ENCODE measurements around the gene ZCCHC7. TPM values are rescaled to one million over a fixed set of nuclear protein-coding genes. Genes with fewer than 3 reads are reported as not detected.

ZCCHC7 gene
- polyA plus RNA-seq, 1 donor from 2014 or later: 10.9 TPM

DNA sequence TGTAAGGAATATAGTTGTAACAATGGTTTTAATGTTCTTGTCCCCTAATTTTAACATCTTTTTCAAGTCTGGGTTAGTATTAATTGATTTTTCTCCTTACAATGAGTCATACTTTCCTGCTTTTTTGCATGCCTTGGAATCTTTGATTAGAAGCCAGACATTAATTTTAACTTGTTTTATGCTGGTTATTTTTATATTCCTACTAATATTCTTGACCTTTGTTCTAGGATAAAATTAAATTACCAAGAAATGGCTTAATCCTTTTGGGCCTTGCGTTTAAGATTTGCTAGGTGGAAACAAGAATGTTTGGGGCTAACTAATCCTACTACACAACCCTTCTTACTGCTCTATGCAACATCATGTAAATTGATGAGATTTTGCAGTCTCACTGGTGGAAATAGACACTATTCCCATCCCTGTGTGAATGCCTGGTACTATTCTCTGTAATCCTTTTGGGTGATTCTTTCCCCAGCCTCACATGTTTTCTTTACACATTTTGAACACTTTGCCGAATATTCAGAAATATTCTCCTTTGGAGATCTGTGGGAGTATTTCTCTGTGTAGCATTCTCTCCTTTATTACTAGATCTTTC, 47.2 kb downstream of the ZCCHC7 start:
- no peaks in the 10 kb centered on the region for H3F3A ChIP-seq (ENCODE audit: insufficient read depth, low read length, poor library complexity, severe bottlenecking)
- H3K27ac ChIP-seq (ENCODE audit: low read length): no peak overlapping the region
- H3K9ac ChIP-seq (ENCODE audit: low read length): no peak overlapping the region
- TF ChIP-seq TAF1 (IDR thresholded peaks at IDR 0.05; ENCODE audit: low read depth) (no peak), RAD21 (conservative IDR thresholded peaks at IDR 0.05) (no peak), SMC3 (conservative IDR thresholded peaks at IDR 0.05; ENCODE audit: poor library complexity) (no peak), MXI1 (conservative IDR thresholded peaks at IDR 0.05; ENCODE audit: poor library complexity, severe bottlenecking) (no peak), POLR2AphosphoS5 (IDR thresholded peaks at IDR 0.05) (no peak), EZH2 (IDR thresholded peaks at IDR 0.05; ENCODE audit: borderline replicate concordance, insufficient read depth, low read length, poor library complexity, severe bottlenecking) (no peak), EP300 (conservative IDR thresholded peaks at IDR 0.05; ENCODE audit: poor library complexity, severe bottlenecking) (no peak)
- TF ChIP-seq, protein P1, sequence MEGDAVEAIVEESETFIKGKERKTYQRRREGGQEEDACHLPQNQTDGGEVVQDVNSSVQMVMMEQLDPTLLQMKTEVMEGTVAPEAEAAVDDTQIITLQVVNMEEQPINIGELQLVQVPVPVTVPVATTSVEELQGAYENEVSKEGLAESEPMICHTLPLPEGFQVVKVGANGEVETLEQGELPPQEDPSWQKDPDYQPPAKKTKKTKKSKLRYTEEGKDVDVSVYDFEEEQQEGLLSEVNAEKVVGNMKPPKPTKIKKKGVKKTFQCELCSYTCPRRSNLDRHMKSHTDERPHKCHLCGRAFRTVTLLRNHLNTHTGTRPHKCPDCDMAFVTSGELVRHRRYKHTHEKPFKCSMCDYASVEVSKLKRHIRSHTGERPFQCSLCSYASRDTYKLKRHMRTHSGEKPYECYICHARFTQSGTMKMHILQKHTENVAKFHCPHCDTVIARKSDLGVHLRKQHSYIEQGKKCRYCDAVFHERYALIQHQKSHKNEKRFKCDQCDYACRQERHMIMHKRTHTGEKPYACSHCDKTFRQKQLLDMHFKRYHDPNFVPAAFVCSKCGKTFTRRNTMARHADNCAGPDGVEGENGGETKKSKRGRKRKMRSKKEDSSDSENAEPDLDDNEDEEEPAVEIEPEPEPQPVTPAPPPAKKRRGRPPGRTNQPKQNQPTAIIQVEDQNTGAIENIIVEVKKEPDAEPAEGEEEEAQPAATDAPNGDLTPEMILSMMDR (IDR thresholded peaks at IDR 0.05; ENCODE audit: poor library complexity, severe bottlenecking): no peak
- TF ChIP-seq, protein P2, sequence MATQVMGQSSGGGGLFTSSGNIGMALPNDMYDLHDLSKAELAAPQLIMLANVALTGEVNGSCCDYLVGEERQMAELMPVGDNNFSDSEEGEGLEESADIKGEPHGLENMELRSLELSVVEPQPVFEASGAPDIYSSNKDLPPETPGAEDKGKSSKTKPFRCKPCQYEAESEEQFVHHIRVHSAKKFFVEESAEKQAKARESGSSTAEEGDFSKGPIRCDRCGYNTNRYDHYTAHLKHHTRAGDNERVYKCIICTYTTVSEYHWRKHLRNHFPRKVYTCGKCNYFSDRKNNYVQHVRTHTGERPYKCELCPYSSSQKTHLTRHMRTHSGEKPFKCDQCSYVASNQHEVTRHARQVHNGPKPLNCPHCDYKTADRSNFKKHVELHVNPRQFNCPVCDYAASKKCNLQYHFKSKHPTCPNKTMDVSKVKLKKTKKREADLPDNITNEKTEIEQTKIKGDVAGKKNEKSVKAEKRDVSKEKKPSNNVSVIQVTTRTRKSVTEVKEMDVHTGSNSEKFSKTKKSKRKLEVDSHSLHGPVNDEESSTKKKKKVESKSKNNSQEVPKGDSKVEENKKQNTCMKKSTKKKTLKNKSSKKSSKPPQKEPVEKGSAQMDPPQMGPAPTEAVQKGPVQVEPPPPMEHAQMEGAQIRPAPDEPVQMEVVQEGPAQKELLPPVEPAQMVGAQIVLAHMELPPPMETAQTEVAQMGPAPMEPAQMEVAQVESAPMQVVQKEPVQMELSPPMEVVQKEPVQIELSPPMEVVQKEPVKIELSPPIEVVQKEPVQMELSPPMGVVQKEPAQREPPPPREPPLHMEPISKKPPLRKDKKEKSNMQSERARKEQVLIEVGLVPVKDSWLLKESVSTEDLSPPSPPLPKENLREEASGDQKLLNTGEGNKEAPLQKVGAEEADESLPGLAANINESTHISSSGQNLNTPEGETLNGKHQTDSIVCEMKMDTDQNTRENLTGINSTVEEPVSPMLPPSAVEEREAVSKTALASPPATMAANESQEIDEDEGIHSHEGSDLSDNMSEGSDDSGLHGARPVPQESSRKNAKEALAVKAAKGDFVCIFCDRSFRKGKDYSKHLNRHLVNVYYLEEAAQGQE (IDR thresholded peaks at IDR 0.05; ENCODE audit: borderline replicate concordance): no peak
- H3K27me3 ChIP-seq (ENCODE audit: insufficient read depth, low read depth, low read length): no peaks in the 10 kb centered on the region
- no peaks in the 10 kb centered on the region for H3K79me2 ChIP-seq (replicated peaks; ENCODE audit: insufficient read depth, low read length)
- no peaks in the 10 kb centered on the region for H3K36me3 ChIP-seq (ENCODE audit: insufficient read depth, low read length)
- H2AFZ ChIP-seq (ENCODE audit: low read depth, low read length): no peak overlapping the region
- H3K4me2 ChIP-seq (ENCODE audit: low read length): no peak overlapping the region
- no peaks in the 10 kb centered on the region for H3K9me2 ChIP-seq (ENCODE audit: insufficient read depth, low read length)
- no peak overlapping the region for H3K4me3 ChIP-seq (ENCODE audit: low read length)
- no peaks in the 10 kb centered on the region for H4K20me1 ChIP-seq (ENCODE audit: insufficient read depth)
- H3K9me3 ChIP-seq (ENCODE audit: low read length): no peaks in the 10 kb centered on the region

- H2AFZ ChIP-seq (ENCODE audit: low read depth, low read length): no peak overlapping the region
- H3K36me3 ChIP-seq (ENCODE audit: insufficient read depth, low read length): no peaks in the 10 kb centered on the region
- no peak overlapping the region for H3K4me3 ChIP-seq (ENCODE audit: low read length)
- no peaks in the 10 kb centered on the region for H3K9me3 ChIP-seq (ENCODE audit: low read length)
- H3K9me2 ChIP-seq (ENCODE audit: insufficient read depth, low read length): no peaks in the 10 kb centered on the region
- H3K27ac ChIP-seq (ENCODE audit: low read length): no peak overlapping the region
- H3F3A ChIP-seq (ENCODE audit: insufficient read depth, low read length, poor library complexity, severe bottlenecking): no peaks in the 10 kb centered on the region
- H4K20me1 ChIP-seq (ENCODE audit: insufficient read depth): no peaks in the 10 kb centered on the region
- TF ChIP-seq TAF1 (IDR thresholded peaks at IDR 0.05; ENCODE audit: low read depth): no peak
- no peak for TF ChIP-seq MXI1 (conservative IDR thresholded peaks at IDR 0.05; ENCODE audit: poor library complexity, severe bottlenecking)
- TF ChIP-seq, protein P1 (IDR thresholded peaks at IDR 0.05; ENCODE audit: poor library complexity, severe bottlenecking): no peak
- no peak for TF ChIP-seq POLR2AphosphoS5 (IDR thresholded peaks at IDR 0.05)
- TF ChIP-seq SMC3 (conservative IDR thresholded peaks at IDR 0.05; ENCODE audit: poor library complexity): no peak
- TF ChIP-seq, protein P2 (IDR thresholded peaks at IDR 0.05; ENCODE audit: borderline replicate concordance): no peak
- no peak for TF ChIP-seq EZH2 (IDR thresholded peaks at IDR 0.05; ENCODE audit: borderline replicate concordance, insufficient read depth, low read length, poor library complexity, severe bottlenecking)
- H3K4me2 ChIP-seq (ENCODE audit: low read length): no peak overlapping the region
- no peaks in the 10 kb centered on the region for H3K79me2 ChIP-seq (replicated peaks; ENCODE audit: insufficient read depth, low read length)
- no peaks in the 10 kb centered on the region for H3K27me3 ChIP-seq (ENCODE audit: insufficient read depth, low read depth, low read length)
- H3K9ac ChIP-seq (ENCODE audit: low read length): no peak overlapping the region
Measured at GRCh38 chr9:37172557-37172956, 52.2 kb downstream of the ZCCHC7 start.

All from neural cell (in vitro differentiated cells).